Activated naive CD8-positive, alpha-beta T cell (primary cell): ENCODE measurements around the gene PTPN2.

Experiments
- H3K27ac Mint-ChIP-seq: one replicate; pipeline ENCODE4 v1.8.0; 2021; ENCODE audit warnings: mixed read lengths
- H3K27me3 Mint-ChIP-seq: one replicate; pipeline ENCODE4 v1.8.0; 2021; ENCODE audit warnings: mixed read lengths
- H3K36me3 Mint-ChIP-seq: one replicate; pipeline ENCODE4 v1.8.0; 2021; ENCODE audit warnings: mixed read lengths
- H3K4me1 Mint-ChIP-seq: one replicate; pipeline ENCODE4 v1.8.0; 2021; ENCODE audit warnings: low read depth, mixed read lengths
- H3K4me3 Mint-ChIP-seq: one replicate; pipeline ENCODE4 v1.8.0; 2021; ENCODE audit warnings: mild to moderate bottlenecking, mixed read lengths
- H3K9me3 Mint-ChIP-seq: one replicate; pipeline ENCODE4 v1.8.0; 2021; ENCODE audit warnings: low read depth, mixed read lengths

The PTPN2 gene

GRCh38 chr18:12838178-12838634 lies 45.8 kb downstream of the PTPN2 start:
- Mint-ChIP-seq H3K9me3 (no peaks in the 10 kb centered on the region), H3K36me3 (peaks cover 18% of the 10 kb centered on the region), H3K27ac (peak overlapping the region; percentile 84), H3K27me3 (no peaks in the 10 kb centered on the region), H3K4me1 (peaks cover 51% of the 10 kb centered on the region), H3K4me3 (peak overlapping the region; percentile 56)

GRCh38 chr18:12837747-12838146 lies 46.3 kb downstream of the PTPN2 start:
- peak overlapping the region; percentile 84 for H3K27ac Mint-ChIP-seq
- H3K27me3 Mint-ChIP-seq, result no peaks in the 10 kb centered on the region
- no peak overlapping the region for H3K4me3 Mint-ChIP-seq
- H3K9me3 Mint-ChIP-seq, result no peaks in the 10 kb centered on the region
- peaks cover 21% of the 10 kb centered on the region for H3K36me3 Mint-ChIP-seq
- peaks cover 48% of the 10 kb centered on the region for H3K4me1 Mint-ChIP-seq

DNA sequence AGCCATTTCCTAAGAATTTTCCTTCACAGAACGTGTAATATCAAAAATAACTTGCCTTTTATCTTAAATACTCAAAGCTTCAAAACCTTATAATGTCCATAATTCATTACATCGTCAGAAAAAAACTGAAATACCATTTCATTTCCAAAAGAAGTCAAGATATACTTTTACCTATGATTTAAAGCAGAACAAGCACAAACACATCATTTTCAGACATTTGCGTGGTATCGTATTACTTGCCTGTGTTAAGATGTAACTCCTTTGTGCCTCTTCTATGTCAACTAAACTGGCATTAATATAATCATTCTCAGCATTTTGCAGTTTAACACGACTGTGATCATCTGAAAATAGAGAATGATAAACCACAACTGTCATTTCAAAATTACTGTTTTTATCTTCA lies 47.5 kb downstream of the PTPN2 start:
- peaks cover 40% of the 10 kb centered on the region for H3K4me1 Mint-ChIP-seq
- no peaks in the 10 kb centered on the region for H3K27me3 Mint-ChIP-seq
- H3K9me3 Mint-ChIP-seq, result no peaks in the 10 kb centered on the region
- H3K36me3 Mint-ChIP-seq, result peaks cover 21% of the 10 kb centered on the region
- H3K27ac Mint-ChIP-seq, result peak overlapping the region; percentile 16
- no peak overlapping the region for H3K4me3 Mint-ChIP-seq

GRCh38 chr18:12828116-12829051 lies 55.7 kb downstream of the PTPN2 start:
- Mint-ChIP-seq H3K36me3 (peaks cover 44% of the 10 kb centered on the region), H3K4me1 (peaks cover 8% of the 10 kb centered on the region), H3K4me3 (no peak overlapping the region), H3K27me3 (no peaks in the 10 kb centered on the region), H3K27ac (no peak overlapping the region), H3K9me3 (no peaks in the 10 kb centered on the region)

DNA sequence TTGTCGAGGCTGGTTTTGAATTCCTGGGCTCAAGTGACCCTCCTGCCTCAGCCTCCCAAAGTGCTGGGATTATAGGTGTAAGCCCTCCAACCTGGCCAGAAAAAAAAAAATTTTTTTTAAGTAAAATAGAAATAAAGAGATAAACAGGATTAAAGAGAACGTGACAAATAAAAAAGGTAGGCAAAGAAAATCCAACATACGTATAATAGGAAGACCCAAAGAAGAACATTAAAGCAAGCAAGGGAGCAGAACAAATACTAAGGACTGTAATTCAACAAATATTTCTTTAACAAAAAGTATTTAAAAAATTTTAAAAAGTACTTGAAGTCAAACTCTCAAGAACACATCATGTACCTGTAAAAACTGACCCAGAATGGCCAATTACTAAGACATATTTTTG lies 56.4 kb downstream of the PTPN2 start:
- no peaks in the 10 kb centered on the region for H3K9me3 Mint-ChIP-seq
- H3K4me1 Mint-ChIP-seq, result peaks cover 8% of the 10 kb centered on the region
- H3K36me3 Mint-ChIP-seq, result peaks cover 39% of the 10 kb centered on the region
- no peaks in the 10 kb centered on the region for H3K27me3 Mint-ChIP-seq
- H3K4me3 Mint-ChIP-seq, result no peak overlapping the region
- no peak overlapping the region for H3K27ac Mint-ChIP-seq

GRCh38 chr18:12825230-12825629 lies 58.8 kb downstream of the PTPN2 start:
- Mint-ChIP-seq H3K4me1 (peaks cover 8% of the 10 kb centered on the region), H3K27ac (no peak overlapping the region), H3K27me3 (no peaks in the 10 kb centered on the region), H3K4me3 (no peak overlapping the region), H3K36me3 (peaks cover 27% of the 10 kb centered on the region), H3K9me3 (no peaks in the 10 kb centered on the region)

DNA sequence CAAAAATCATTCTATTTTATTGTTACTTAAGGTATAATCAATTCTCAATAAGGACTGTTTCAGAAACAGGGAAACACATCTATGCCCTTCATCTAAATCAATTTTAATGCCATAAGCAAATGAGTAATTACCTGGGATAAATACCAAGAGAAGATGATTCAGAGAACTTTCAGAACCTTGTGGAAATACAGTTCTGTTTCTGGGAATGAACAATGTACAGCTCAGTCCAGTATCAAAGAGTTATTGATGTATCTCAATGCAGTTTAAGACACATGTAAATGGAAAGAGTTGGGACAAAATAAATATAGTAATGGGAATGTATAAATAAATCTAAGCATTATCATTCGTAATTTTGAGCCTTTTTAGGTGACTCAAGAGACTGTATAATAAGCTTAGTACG lies 60.1 kb downstream of the PTPN2 start:
- H3K9me3 Mint-ChIP-seq, result no peaks in the 10 kb centered on the region
- peaks cover 8% of the 10 kb centered on the region for H3K4me1 Mint-ChIP-seq
- H3K27ac Mint-ChIP-seq, result no peak overlapping the region
- peaks cover 23% of the 10 kb centered on the region for H3K36me3 Mint-ChIP-seq
- no peaks in the 10 kb centered on the region for H3K27me3 Mint-ChIP-seq
- no peak overlapping the region for H3K4me3 Mint-ChIP-seq

DNA sequence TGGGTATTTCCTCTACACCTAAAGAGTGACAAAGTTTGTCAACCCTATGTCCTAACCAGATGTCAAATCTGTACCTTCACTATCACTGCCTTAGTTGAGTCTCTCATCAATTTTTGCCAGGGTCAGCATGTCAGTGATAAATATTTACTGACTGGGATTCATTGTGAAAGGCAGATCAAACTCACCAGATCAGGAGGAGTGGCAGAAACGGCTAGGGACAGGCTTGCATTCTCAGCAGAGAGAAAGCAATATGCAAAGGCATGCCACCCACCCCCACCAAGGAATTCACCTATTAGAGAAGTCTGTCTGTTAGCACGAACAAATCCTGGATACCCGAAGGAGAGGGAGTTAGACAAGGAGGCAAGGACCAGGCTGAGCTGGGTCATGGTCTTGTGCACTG lies 62.6 kb downstream of the PTPN2 start:
- Mint-ChIP-seq H3K9me3 (no peaks in the 10 kb centered on the region), H3K4me3 (no peak overlapping the region), H3K27ac (no peak overlapping the region), H3K36me3 (peaks cover 20% of the 10 kb centered on the region), H3K4me1 (no peaks in the 10 kb centered on the region), H3K27me3 (no peaks in the 10 kb centered on the region)

DNA sequence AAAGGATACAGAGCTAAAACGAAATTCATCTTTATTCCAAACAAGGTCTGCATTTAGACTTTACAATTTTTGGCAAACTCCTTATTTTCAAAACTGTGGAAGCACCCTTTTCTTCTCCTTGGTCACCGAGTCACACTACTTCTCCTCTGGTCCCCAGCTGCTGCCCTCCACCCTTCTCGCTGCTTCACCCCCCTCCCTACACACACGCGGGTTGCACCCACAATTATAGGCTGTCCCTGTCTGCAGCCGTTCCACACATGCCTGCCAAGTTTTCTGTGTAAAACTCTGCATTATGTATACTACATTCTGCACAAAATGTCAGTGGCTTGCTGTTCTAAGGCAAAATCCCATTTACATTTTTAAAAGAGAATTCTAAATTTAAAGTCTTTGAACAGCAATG lies 63.5 kb downstream of the PTPN2 start:
- Mint-ChIP-seq H3K4me3 (no peak overlapping the region), H3K27me3 (no peaks in the 10 kb centered on the region), H3K9me3 (no peaks in the 10 kb centered on the region), H3K36me3 (peaks cover 26% of the 10 kb centered on the region), H3K27ac (no peak overlapping the region), H3K4me1 (no peaks in the 10 kb centered on the region)

GRCh38 chr18:12819841-12820240 lies 64.2 kb downstream of the PTPN2 start:
- Mint-ChIP-seq H3K36me3 (peaks cover 23% of the 10 kb centered on the region), H3K27ac (no peak overlapping the region), H3K27me3 (no peaks in the 10 kb centered on the region), H3K9me3 (no peaks in the 10 kb centered on the region), H3K4me1 (no peaks in the 10 kb centered on the region), H3K4me3 (no peak overlapping the region)

GRCh38 chr18:12819322-12819721 lies 64.7 kb downstream of the PTPN2 start:
- Mint-ChIP-seq H3K4me3 (no peak overlapping the region), H3K27me3 (no peaks in the 10 kb centered on the region), H3K36me3 (peaks cover 22% of the 10 kb centered on the region), H3K27ac (no peak overlapping the region), H3K4me1 (no peaks in the 10 kb centered on the region), H3K9me3 (no peaks in the 10 kb centered on the region)

GRCh38 chr18:12818243-12818642 lies 65.8 kb downstream of the PTPN2 start:
- H3K4me1 Mint-ChIP-seq, result no peaks in the 10 kb centered on the region
- no peaks in the 10 kb centered on the region for H3K9me3 Mint-ChIP-seq
- no peak overlapping the region for H3K4me3 Mint-ChIP-seq
- H3K27me3 Mint-ChIP-seq, result no peaks in the 10 kb centered on the region
- H3K27ac Mint-ChIP-seq, result peak overlapping the region; percentile 34
- H3K36me3 Mint-ChIP-seq, result peaks cover 24% of the 10 kb centered on the region

DNA sequence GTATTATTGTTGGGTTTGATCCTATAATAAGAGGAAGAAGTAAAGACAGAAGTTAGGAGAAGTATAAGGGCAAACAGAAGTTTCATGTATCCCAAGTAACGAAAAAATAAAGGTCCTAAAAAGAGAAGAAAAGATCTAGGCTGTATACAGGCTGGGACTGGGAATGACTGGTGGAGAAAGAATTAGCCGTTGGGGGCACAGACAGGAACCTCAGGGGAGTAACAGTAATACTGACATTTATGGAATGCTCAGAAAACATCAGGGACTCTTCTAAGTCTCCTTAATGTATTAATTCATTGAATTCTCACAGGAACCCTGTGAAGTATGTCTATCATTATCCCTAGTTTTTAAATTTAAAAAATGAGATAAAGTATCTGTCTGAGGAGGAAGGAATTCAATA lies 67.6 kb downstream of the PTPN2 start:
- Mint-ChIP-seq H3K4me3 (no peak overlapping the region), H3K36me3 (peaks cover 27% of the 10 kb centered on the region), H3K27me3 (no peaks in the 10 kb centered on the region), H3K27ac (no peak overlapping the region), H3K4me1 (no peaks in the 10 kb centered on the region), H3K9me3 (no peaks in the 10 kb centered on the region)

- Mint-ChIP-seq H3K4me3 (no peak overlapping the region), H3K36me3 (peaks cover 35% of the 10 kb centered on the region), H3K4me1 (no peaks in the 10 kb centered on the region), H3K27ac (no peak overlapping the region), H3K27me3 (no peaks in the 10 kb centered on the region), H3K9me3 (no peaks in the 10 kb centered on the region)
These were observed 72.7 kb downstream of the PTPN2 start for GRCh38 chr18:12811191-12811950.
